DMS53 (cell line): ENCODE measurements around the gene DCAF6.

Experiments
- DNase-seq: peaks from one replicate; lab custom pipeline; 2025; lab: John Stamatoyannopoulos, UW

The DCAF6 gene

DNA sequence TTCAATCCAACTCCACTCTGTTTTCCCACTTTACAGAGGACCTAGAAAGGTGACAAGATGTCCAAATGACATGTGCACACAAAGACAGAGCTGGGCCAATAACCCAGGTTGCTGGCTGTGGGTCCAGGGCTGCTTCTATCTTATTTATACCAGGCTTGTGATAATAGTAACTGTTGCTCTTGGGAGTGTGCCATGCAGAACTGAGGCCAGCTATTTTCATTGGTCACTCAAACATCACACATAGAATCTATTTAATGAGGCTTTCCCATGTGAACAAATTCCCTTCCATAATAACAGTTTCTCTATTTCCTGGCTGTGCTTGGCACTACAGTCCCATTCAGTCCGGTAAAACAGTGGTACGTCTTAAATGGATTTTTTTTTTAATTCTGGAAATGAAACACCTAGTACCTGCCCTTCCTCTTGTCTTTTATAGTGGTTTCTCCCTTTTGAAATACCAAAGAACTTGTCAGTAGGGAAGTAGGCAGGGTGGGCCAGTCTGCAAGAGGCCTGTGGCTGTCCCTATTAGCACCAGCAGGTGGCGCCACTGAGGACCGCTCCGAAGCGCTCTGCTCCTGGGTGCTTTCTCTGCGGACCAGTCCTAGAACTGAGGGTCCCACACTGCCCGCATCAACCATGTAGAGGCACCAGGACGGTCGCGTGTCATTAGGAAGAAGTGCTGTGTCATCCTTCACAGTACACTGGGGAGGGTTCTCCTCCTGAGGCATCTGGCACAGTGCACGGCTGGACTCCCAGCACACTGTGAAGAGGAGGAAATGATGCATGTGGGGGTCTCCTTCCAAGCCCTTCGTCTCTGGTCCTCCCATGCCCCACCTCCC is 148.1 kb downstream of the DCAF6 start:
- DNase-seq: peak; percentile 41

DNA sequence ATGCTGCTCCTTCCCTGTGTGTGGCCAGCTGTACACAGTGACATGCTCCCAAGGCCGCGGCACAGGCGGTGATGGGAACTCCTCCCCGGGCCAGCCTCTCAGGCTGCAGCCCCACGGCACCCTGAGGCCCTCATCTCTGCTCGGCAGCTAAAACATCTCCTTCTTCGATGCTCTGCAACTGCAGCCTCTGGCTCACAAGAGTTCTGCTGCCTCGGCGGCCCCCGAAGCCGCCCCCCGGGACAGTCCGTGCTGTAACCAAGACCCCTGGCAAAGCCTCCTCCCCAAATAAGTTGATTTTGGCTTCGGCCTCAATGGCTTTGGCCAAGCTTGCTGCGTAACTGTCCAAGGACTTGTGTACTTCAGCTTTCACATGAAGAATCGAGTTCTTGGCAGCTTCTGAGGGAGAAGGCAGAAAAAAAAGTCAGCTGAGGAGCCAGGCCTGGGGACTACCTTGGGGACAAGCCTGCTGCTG is 149.0 kb downstream of the DCAF6 start:
- DNase-seq: no peak

DNA sequence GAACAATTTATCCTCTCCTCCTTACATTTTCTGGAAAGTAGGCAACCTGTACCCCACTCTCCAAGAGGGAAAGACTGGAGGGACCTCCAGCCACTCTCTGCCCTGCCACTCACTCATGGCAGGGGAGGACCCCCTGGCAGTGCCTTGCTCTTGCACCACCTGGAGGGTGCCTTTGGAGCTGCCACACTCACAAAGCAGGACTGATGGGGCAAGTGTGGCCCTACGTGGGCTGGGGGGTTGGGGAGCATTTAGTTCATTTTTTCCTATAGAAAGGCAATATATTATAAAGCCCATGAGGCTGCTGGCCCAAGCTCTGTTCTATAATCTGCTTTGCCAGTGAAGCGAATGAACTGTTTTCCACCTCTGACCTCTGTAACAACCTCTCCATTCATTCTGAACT is 150.0 kb downstream of the DCAF6 start:
- no peak for DNase-seq

DNA sequence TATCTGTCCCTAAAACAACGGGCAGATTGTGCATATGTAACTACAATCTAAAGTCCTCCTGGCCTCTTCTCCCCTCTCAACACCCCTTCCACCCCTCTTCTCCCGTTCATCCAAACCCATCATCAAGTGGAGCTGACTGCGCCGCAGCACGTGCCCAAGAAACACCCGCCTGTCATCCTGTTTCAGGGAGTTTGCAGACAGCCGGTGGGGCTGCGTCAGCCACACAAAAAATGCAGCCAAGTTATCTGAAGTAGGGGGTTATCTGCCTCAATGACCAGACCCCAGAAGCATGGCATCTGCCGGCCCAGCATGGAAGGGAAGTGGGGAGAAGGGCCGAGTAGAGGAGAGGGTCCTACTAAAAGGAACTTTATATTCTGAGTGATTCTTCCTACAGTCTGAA is 151.2 kb downstream of the DCAF6 start:
- no peak for DNase-seq

- no peak for DNase-seq
Observed at GRCh38 chr1:168088511-168089325, 152.2 kb downstream of the DCAF6 start.

- no peak for DNase-seq
Observed at GRCh38 chr1:168089326-168089978, 153.0 kb downstream of the DCAF6 start.

DNA sequence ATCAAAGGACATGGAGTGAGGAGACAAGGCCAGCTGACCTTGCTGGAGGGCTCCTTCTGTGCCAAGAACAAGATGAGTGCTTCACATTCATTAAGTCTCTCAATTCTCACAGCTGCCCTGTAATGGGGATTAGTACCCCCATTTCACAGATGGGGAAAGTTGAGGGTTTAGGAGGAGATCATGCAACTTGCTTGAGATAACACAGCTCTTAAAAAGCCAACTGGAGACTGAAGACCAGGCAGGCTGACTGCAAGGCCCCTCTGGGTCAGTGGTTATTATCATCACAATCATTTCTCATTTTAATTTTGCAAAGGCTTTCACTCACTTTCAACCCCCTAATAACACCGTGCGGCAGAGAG is 153.5 kb downstream of the DCAF6 start:
- DNase-seq: no peak

- no peak for DNase-seq
Observed at GRCh38 chr1:168090395-168090794, 153.9 kb downstream of the DCAF6 start.

GRCh38 chr1:168091063-168091462 is 154.6 kb downstream of the DCAF6 start:
- DNase-seq: no peak

GRCh38 chr1:168091720-168092550 is 155.5 kb downstream of the DCAF6 start:
- DNase-seq: no peak

DNA sequence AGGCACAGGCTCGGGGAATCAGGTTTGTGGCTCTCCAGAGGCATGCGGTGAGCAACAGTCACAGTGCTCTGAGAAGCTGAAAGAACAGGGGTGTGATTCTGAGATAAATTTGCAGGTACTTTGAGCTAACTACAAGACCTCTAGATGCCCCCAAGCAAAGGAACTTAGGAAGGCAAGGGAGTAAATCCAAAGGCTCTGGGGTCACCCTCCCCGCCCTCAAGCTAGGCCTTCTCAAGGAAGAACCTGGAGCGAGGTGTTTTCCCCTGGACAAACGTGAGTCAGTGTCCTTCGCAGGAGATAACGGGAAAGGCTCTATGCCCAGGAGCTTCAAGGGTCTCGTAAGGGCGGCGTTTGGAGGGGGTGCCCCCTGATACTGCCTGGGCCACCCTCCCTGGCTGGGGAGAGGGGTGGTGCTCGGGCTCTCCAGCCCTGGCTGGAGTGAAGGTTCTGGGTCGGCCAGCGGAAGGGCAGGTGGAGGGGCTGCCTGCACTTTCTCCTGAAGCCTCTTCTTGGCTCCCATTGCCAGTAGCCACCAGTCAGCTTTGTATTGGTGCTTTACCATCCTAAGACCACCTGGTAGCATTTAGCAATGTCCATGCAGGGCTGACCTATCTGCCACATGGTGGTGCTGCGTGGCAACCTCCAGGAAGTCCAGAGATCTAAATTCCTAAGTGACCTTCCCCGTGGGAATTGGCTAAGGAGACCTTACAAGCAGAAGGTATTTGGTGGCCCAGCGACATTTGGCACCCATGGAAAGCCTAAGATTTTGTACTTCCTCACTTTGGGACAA is 156.3 kb downstream of the DCAF6 start:
- peak; percentile 47 for DNase-seq

DNA sequence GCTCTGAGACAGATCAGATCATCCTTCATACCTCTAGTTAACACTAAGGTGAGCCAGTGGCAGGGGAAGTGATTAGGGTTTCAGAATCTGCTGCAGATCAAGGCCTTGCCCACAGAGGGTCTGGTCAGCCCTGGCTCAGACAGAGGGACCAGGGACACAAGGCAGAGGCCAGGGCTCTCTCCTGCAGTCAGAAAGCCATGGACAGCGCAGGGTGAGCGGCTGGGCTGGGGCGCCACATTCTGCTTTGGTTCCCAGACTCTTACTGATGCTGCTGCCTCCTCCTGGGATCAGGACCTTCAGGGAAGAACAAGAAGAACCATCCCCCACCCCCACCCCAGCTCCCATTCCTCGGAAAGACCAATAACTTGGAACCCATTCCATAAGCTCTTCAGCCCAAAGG is 157.1 kb downstream of the DCAF6 start:
- no peak for DNase-seq

DNA sequence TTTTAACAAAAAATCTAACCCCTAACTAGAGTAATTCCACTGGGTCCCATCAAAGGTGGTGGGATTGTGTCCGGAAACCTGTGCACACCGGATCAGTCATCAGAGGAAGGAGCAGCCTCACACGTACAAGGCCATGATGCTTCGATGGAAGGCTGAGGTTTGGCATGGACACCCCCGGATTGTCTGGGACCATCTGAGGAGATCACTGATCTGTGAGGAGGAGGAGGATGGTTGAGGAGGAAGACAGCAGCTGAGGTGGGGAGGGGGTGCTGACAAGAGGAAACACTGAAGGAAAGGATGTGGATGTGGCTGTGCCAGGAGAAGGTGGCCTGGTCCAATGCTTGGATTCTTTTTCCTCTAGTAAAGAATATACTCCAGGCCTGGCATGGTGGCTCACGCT is 159.0 kb downstream of the DCAF6 start:
- DNase-seq: no peak

GRCh38 chr1:168096296-168097165 is 160.0 kb downstream of the DCAF6 start:
- no peak for DNase-seq

DNA sequence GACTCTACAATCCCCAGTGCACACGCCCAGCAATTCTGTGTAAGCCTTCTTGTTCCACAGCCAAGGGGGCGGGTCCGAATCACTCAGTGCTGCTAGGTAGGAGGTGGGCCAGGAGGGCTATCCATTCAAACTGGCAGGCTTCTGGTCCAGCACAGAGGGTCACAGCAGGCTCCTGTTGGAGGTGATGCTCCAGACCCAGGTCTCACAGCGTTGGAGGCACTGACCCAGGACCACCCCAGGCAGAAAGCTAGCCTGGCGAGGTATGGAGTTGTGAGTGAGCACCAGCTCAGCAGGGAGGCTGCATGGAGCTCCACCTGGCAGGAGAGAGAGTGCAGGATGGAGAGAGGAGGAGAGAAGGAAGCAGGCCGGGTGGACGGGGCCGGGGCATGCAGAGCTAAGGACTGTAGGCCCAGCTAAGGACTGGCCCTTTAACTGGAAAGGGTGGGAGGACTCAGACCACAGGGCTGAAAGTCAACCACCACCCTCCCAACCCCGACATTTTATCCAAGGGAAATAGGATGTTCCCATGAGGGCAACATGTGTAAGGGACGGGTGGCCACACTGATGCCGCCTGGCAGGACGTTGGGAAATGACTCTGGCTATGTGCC is 161.5 kb downstream of the DCAF6 start:
- DNase-seq: no peak

GRCh38 chr1:168098534-168099320 is 162.2 kb downstream of the DCAF6 start:
- DNase-seq: no peak

DNA sequence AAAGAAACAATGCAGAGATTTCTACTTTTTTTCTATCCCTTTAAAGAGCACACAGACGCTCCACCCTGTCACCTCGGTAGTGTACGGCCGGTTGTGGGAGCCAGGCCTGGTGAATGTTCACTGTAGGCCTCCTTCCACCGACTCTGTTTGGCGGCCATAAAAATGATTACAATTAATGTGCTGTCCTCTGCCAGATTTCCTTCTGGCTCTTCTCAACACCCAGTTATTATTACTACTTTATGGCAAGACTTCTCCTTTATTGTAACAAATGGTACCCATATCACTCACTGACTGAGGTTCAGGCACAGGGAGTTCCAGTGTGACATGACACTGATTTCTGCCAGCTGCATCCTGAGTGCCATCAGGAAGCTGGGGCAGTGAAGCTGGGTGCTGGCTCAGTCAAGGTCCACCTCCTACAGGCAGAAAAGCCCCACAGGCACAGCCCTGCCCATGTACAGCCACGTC is 162.9 kb downstream of the DCAF6 start:
- DNase-seq: no peak

DNA sequence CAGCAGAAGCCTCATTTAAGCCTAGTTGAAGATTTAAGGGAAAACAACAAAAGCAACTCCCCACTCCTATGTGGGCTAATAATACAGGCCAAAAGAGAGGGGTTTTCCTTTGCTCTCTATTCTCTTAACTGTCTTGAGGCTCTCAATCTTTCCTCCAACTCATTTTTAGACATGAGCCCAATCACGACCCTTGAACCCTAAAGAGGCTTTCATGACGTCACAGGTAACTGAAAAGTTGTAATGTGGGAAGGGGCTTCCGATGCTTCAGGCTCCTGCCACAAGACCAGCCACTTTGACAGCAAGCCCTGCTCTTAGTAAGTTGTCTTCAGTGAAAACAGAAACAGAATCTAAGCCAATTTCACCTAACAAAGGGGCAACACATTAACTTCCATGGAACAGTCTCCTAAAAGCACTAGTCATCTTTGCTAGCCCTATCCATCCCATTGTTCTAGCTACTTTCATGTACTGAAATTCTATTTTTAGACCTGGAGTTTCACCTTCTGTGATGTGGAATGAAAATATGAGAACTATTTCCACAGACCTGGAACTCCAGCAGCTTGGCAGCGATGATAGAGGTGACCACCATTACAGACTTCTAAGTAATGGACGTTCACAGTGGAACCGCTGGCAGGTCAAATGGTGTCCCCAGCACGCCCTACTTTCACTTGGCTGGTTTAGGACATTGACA is 164.0 kb downstream of the DCAF6 start:
- no peak for DNase-seq
